HCEC 1CT (cell line): ENCODE results near the gene PHOX2B.

ENCODE experiments used
- DNase-seq: peaks from one replicate; pipeline ENCODE4 v3.0.0-alpha.2; 2017

PHOX2B gene

GRCh38 chr4:41709844-41710481 is 38.6 kb downstream of the PHOX2B start:
- DNase-seq = peak; percentile 56

GRCh38 chr4:41703785-41704184 is 44.7 kb downstream of the PHOX2B start:
- no peak for DNase-seq

- no peak for DNase-seq
Observed at GRCh38 chr4:41702770-41703169, 45.8 kb downstream of the PHOX2B start.

GRCh38 chr4:41701983-41702382 is 46.5 kb downstream of the PHOX2B start:
- DNase-seq = no peak

GRCh38 chr4:41696763-41697162 is 51.8 kb downstream of the PHOX2B start:
- no peak for DNase-seq

- no peak for DNase-seq
Observed at GRCh38 chr4:41696131-41696530, 52.4 kb downstream of the PHOX2B start.
